ENCODE results near the gene APAF1. TPM values are rescaled to one million over a fixed set of nuclear protein-coding genes. Genes with fewer than 3 reads are reported as not detected.

Gene APAF1
- total and polyA plus RNA-seq, 10 of the 15 experiments (the other 5 are each of a cell fraction or from before 2014, with no cell fraction given), result 4.2 to 19.1 (median 14.2) TPM

- TF ChIP-seq MYC (IDR thresholded peaks at IDR 0.05; ENCODE audit: insufficient read depth, insufficient read length, insufficient replicate concordance, low read length, severe bottlenecking), result no peak
- no peak for TF ChIP-seq GABPA (IDR thresholded peaks at IDR 0.05; ENCODE audit: low read depth)
- no peak for TF ChIP-seq ZBTB11 (CRISPR knock-in tag; IDR thresholded peaks at IDR 0.05)
- no peak for TF ChIP-seq RCOR1 (conservative IDR thresholded peaks at IDR 0.05; ENCODE audit: low read depth, low read length)
- no peak for TF ChIP-seq ASH2L (IDR thresholded peaks at IDR 0.05; ENCODE audit: borderline replicate concordance, low read depth)
- TF ChIP-seq ZNF274 (IDR thresholded peaks at IDR 0.05; ENCODE audit: insufficient read depth, insufficient read length), result no peak
- no peak for TF ChIP-seq E2F8 (IDR thresholded peaks at IDR 0.05; ENCODE audit: low read depth, partially characterized antibody)
- TF ChIP-seq ZNF687 (IDR thresholded peaks at IDR 0.05), result no peak
- no peak for TF ChIP-seq CBFB (IDR thresholded peaks at IDR 0.05; ENCODE audit: low read depth)
- TF ChIP-seq NRF1 (conservative IDR thresholded peaks at IDR 0.05; ENCODE audit: low read depth, low read length), result no peak
- no peak for TF ChIP-seq ATF7 (IDR thresholded peaks at IDR 0.05; ENCODE audit: low read depth)
- no peak for TF ChIP-seq CHD4 (IDR thresholded peaks at IDR 0.05)
- TF ChIP-seq PRDM15 (CRISPR knock-in tag; IDR thresholded peaks at IDR 0.05), result no peak
Measured at GRCh38 chr12:98738539-98738938, 93.4 kb downstream of the APAF1 start (continued).
